BLaER1 (cell line): ENCODE measurements around the gene MOXD1.
"Not testable (repeated sequence)": the region's sequence is repeated elsewhere in the genome, so short reads cannot be mapped to it uniquely, and the experiment has no call there.

Experiments used
- H3K27ac ChIP-seq: shearing (Covaris generic); formaldehyde crosslinking; 2 replicates; pipeline ENCODE4 v1.8.1; 2022
- H3K27me3 ChIP-seq: shearing (Covaris generic); formaldehyde crosslinking; 2 replicates; pipeline ENCODE4 v1.8.1; 2022
- H3K36me3 ChIP-seq: shearing (Covaris generic); formaldehyde crosslinking; 2 replicates; pipeline ENCODE4 v1.8.1; 2022
- H3K4me1 ChIP-seq: shearing (Covaris generic); formaldehyde crosslinking; 2 replicates; pipeline ENCODE4 v1.8.1; 2022
- H3K4me2 ChIP-seq: shearing (Covaris generic); formaldehyde crosslinking; 2 replicates; pipeline ENCODE4 v1.8.1; 2022
- H3K4me3 ChIP-seq: shearing (Covaris generic); formaldehyde crosslinking; 2 replicates; pipeline ENCODE4 v1.8.1; 2022
- H3K9ac ChIP-seq: shearing (Covaris generic); formaldehyde crosslinking; 2 replicates; pipeline ENCODE4 v1.8.1; 2022
- H3K9me3 ChIP-seq: shearing (Covaris generic); formaldehyde crosslinking; 2 replicates; pipeline ENCODE4 v1.8.1; 2022
- H4K20me1 ChIP-seq: shearing (Covaris generic); formaldehyde crosslinking; 2 replicates; pipeline ENCODE4 v1.8.1; 2022
- Cebpa-rat ChIP-seq: shearing (Covaris generic); IDR thresholded peaks from 2 replicates; pipeline ENCODE4 v1.8.1; 2022

MOXD1 gene

GRCh38 chr6:132286298-132287019 lies 114.8 kb downstream of the MOXD1 start:
- Histone ChIP-seq H3K36me3 (no peaks in the 10 kb centered on the region), H3K9me3 (no peaks in the 10 kb centered on the region), H4K20me1 (no peaks in the 10 kb centered on the region), H3K4me2 (no peak overlapping the region), H3K27ac (no peak overlapping the region), H3K27me3 (no peaks in the 10 kb centered on the region), H3K9ac (no peak overlapping the region), H3K4me3 (no peak overlapping the region), H3K4me1 (no peaks in the 10 kb centered on the region)
- TF ChIP-seq Cebpa-rat, result no peak

GRCh38 chr6:132285004-132285780 lies 116.1 kb downstream of the MOXD1 start:
- Histone ChIP-seq H3K9me3 (no peaks in the 10 kb centered on the region), H3K4me1 (no peaks in the 10 kb centered on the region), H3K36me3 (no peaks in the 10 kb centered on the region), H3K4me2 (no peak overlapping the region), H3K27ac (no peak overlapping the region), H3K9ac (no peak overlapping the region), H4K20me1 (no peaks in the 10 kb centered on the region), H3K27me3 (no peaks in the 10 kb centered on the region), H3K4me3 (no peak overlapping the region)
- no peak for TF ChIP-seq Cebpa-rat

- Histone ChIP-seq H3K27me3 (no peaks in the 10 kb centered on the region), H4K20me1 (no peaks in the 10 kb centered on the region), H3K4me1 (no peaks in the 10 kb centered on the region), H3K27ac (no peak overlapping the region), H3K4me3 (no peak overlapping the region), H3K9ac (no peak overlapping the region), H3K36me3 (no peaks in the 10 kb centered on the region), H3K9me3 (no peaks in the 10 kb centered on the region), H3K4me2 (no peak overlapping the region)
- no peak for TF ChIP-seq Cebpa-rat
These were observed 118.6 kb downstream of the MOXD1 start for GRCh38 chr6:132282696-132283095.

- Histone ChIP-seq H3K27ac (no peak overlapping the region), H3K27me3 (no peaks in the 10 kb centered on the region), H3K4me1 (peaks cover 1% of the 10 kb centered on the region; the same call in 1 of the 2 replicates), H3K4me2 (no peak overlapping the region), H3K36me3 (no peaks in the 10 kb centered on the region), H3K9ac (no peak overlapping the region), H4K20me1 (no peaks in the 10 kb centered on the region), H3K4me3 (no peak overlapping the region), H3K9me3 (no peaks in the 10 kb centered on the region)
- TF ChIP-seq Cebpa-rat, result no peak
These were observed 120.8 kb downstream of the MOXD1 start for GRCh38 chr6:132280436-132280835.

- Histone ChIP-seq H3K36me3 (no peaks in the 10 kb centered on the region), H3K9ac (peak overlapping the region; percentile 61; the same call in 1 of the 2 replicates), H3K9me3 (no peaks in the 10 kb centered on the region), H3K27me3 (no peaks in the 10 kb centered on the region), H3K27ac (no peak overlapping the region), H3K4me3 (peak overlapping the region; percentile 63), H3K4me1 (peaks cover 8% of the 10 kb centered on the region), H4K20me1 (no peaks in the 10 kb centered on the region), H3K4me2 (peak overlapping the region; percentile 70)
- no peak for TF ChIP-seq Cebpa-rat
These were observed 121.6 kb downstream of the MOXD1 start for GRCh38 chr6:132279592-132280139.

- no peak for TF ChIP-seq Cebpa-rat
- no peaks in the 10 kb centered on the region for H4K20me1 ChIP-seq
- no peak overlapping the region for H3K4me3 ChIP-seq
- H3K27me3 ChIP-seq, result no peaks in the 10 kb centered on the region
- 0 out of 2 replicates have a peak overlapping the region, but pooled peaks have one; percentile 0 for H3K27ac ChIP-seq
- H3K9me3 ChIP-seq, result no peaks in the 10 kb centered on the region
- no peaks in the 10 kb centered on the region for H3K36me3 ChIP-seq
- H3K4me2 ChIP-seq, result peak overlapping the region; percentile 35
- H3K4me1 ChIP-seq, result peaks cover 21% of the 10 kb centered on the region
- H3K9ac ChIP-seq, result no peak overlapping the region
These were observed 126.0 kb downstream of the MOXD1 start for GRCh38 chr6:132275066-132275970.

GRCh38 chr6:132272776-132273175 lies 128.5 kb downstream of the MOXD1 start:
- no peak overlapping the region for H3K9ac ChIP-seq
- H4K20me1 ChIP-seq, result no peaks in the 10 kb centered on the region
- no peak overlapping the region for H3K4me2 ChIP-seq
- no peak for TF ChIP-seq Cebpa-rat
- H3K4me3 ChIP-seq, result no peak overlapping the region
- H3K36me3 ChIP-seq, result no peaks in the 10 kb centered on the region
- H3K4me1 ChIP-seq, result peaks cover 46% of the 10 kb centered on the region
- H3K27ac ChIP-seq, result no peak overlapping the region
- no peaks in the 10 kb centered on the region for H3K27me3 ChIP-seq
- no peaks in the 10 kb centered on the region for H3K9me3 ChIP-seq

GRCh38 chr6:132270726-132271402 lies 130.4 kb downstream of the MOXD1 start:
- peaks cover 62% of the 10 kb centered on the region for H3K4me1 ChIP-seq
- H3K36me3 ChIP-seq, result no peaks in the 10 kb centered on the region
- H3K4me2 ChIP-seq, result peak overlapping the region; percentile 40
- H3K9ac ChIP-seq, result 0 out of 2 replicates have a peak overlapping the region, but pooled peaks have one; percentile 23
- peak overlapping the region; percentile 15; the same call in 1 of the 2 replicates for H3K27ac ChIP-seq
- no peaks in the 10 kb centered on the region for H4K20me1 ChIP-seq
- no peaks in the 10 kb centered on the region for H3K27me3 ChIP-seq
- no peak for TF ChIP-seq Cebpa-rat
- H3K9me3 ChIP-seq, result no peaks in the 10 kb centered on the region
- no peak overlapping the region for H3K4me3 ChIP-seq

GRCh38 chr6:132268666-132269065 lies 132.6 kb downstream of the MOXD1 start:
- not testable (repeated sequence) for H4K20me1 ChIP-seq, H3K36me3 ChIP-seq, H3K4me3 ChIP-seq, H3K27me3 ChIP-seq, H3K9ac ChIP-seq, H3K9me3 ChIP-seq
- H3K4me2 ChIP-seq, result peak overlapping the region; percentile 75
- peak overlapping the region; percentile 57 for H3K27ac ChIP-seq
- H3K4me1 ChIP-seq, result peaks cover 53% of the 10 kb centered on the region
